Midbrain (tissue), 1 donor: Measurements from ENCODE around the gene PER3.

Source experiments
- DNase-seq: peaks from one replicate; lab custom pipeline; 2025; lab: John Stamatoyannopoulos, UW

The PER3 gene

GRCh38 chr1:7783826-7784491 is at the start of gene PER3:
Gene PER3 (plus strand): TSS chr1:7784291. CDS start chr1:7784878, 587 bp downstream.
- DNase-seq: peak; percentile 99

GRCh38 chr1:7738044-7738443 is 46.0 kb upstream of the PER3 start:
- DNase-seq: no peak

DNA sequence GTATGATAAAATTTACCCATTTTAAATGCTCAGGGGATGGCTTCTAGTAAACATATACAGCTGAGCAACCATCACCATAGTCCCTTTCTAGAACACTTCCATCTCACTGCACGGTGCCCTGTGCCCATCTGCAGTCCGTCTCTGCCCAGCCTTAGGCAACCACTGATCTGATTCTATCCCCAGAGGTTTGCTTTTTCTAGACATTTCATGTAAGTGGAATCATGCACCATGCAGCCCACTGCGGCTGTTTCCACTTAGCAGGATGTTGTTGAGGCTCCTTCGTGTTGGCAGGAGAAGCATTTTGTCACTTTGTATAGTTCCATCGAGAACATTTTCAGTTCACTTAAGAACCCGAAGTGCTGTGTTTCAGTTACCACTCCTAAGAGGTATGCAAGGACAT is 40.7 kb upstream of the PER3 start:
- DNase-seq: no peak

DNA sequence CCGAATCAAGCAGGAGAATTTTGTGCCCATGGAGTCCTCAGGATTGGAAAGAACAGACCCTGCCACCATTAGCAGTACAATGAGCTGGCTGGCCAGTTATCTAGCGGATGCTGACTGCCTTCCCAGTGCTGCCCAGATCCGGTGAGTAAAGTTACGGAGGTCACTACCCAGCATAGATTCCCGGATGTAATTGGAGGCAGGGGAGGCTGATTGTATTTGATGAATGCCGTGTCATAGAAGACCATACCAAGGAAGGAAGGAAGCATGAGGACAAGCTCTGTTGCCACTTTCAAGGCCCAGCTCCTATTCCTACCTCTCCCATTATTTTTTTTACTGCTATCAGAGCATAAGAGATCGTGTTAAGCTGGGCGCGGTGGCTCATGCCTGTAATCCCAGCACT is 39.2 kb upstream of the PER3 start:
- no peak for DNase-seq

GRCh38 chr1:7745783-7746182 is 38.3 kb upstream of the PER3 start:
- no peak for DNase-seq

DNA sequence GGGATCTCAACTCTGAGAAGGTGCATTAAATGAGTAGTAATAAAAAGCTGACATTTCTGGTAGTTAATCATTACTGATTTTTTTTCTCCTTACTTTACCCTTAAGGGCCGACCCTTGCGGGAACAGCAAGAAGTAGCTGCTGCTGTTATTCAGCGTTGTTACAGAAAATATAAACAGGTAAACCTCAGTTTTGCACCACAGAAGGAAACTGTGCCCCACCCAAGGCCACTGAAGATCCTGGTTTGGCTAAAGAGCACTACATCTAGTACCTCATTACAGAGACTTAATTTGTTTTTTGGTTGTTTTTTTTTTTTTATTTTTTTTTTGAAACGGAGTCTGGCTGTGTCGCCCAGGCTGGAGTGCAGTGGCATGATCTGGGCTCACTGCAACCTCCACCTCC is 36.5 kb upstream of the PER3 start:
- no peak for DNase-seq

GRCh38 chr1:7749126-7749525 is 35.0 kb upstream of the PER3 start:
- no peak for DNase-seq

- no peak for DNase-seq
These were observed 32.9 kb upstream of the PER3 start for GRCh38 chr1:7751174-7751573.

DNA sequence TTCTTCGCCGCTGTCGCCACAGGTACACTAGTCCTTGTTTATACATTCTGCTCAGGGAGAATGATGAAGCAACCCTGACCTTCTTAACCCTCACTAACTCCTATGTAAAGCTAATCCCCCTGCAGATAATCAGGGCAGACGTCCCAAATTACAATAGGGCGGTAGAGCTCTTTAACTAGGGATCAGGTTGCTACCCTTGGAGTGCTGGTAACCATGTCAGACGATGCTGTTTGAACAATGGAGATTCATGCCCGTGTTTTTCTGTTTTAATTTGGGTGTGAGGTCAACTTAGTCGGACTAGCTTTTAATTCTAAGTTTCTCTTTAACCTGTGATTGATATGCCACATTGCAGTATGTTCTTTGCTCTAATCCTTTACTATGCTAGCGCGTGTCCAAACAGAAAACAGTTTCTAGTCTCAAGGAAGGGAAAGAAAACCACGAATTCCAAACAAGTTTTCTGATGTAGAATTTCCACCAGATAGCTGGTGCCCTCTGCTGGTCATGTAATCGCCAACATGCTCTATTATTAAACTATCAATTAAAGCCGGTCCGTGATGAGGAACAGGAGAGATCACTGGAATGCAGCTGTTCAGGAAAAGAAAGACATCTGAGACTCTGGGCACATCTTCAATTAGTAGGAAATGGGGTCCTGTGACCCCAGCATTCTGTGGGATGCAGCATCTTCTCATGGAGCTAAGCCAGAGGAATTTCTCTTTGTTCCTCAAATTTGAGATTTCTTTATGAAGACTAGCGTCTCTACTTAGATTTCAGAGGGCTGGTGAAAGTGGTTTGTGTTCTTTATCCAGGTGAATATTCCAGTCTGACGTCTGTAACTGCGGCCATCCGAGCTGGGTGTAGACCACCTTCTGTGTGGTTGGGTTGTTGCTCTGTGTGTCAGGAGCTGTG is 31.3 kb upstream of the PER3 start:
- DNase-seq: peak; percentile 81

DNA sequence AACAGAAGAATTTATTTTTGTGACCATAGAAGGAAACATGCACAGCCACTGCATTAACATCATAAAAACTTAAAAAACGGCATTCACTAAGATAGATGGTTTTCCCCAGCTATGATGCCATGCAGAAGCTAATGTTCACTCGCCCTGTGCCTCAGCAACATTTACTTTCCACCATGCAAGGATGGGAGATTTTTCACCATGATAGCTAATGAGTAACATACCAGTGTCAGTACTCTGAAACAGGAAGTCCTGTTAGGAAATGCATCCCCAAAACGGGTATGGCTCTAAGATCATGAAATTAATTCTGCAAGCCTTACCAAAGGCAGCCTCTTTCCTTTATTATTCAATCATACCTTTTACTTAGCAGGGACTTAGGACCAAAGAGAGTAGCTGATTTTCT is 30.4 kb upstream of the PER3 start:
- DNase-seq: no peak

DNA sequence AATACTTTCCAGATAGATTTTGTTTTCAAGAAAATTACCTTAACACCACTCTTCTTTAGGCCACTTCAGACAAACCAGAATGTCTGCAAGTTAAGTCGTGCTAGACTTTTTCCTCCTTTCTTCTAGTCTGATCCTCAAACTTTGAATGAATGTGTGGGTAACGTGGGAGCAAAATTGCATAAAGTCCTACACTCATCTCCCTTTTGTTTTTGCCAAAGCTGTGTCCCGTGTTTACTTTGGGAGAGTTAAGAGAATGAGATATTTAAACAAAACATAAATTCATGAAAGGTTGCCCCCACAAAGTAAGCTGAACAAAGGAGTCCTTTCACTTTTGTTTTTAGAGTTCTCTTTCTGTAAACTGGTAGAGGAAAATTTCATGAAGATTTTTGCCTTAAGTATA is 29.9 kb upstream of the PER3 start:
- no peak for DNase-seq

DNA sequence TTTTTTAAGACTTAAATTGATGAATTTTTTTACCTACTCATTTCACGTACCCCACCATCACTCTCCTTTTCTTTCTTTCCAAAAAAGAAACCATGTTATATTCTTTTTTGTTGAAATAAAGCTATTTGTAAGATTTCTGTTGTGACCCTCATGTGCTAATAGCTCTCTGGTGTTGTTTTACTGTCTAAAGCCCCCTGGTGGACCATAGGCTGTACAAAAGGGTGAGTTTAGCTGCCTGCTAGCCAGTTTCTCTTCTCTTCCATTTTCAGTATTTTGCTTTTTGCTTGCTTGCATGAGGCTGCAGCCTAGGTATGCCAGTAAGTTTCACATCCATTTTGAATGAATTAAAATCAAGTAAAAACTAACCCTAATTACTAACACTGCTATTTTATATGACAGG is 28.6 kb upstream of the PER3 start:
- DNase-seq: no peak

DNA sequence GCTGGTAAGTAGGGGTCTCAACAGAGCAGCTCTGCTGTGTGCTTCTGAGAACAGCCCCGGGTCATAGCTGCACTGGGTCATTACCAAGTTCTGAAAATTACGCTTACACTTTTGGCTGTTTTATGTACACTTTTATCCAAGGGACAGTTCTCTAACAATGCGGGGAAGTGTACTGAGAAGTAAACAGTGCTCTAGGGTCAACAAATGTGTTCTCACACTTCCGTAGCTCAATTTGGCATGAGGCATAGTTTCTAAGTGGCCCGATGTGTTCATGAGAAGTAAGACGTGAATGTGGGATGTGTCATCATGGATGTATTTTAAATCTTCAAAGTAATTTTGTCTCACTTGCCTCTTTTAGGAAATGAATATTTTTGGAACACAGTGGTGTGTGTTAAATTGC is 23.8 kb upstream of the PER3 start:
- no peak for DNase-seq

GRCh38 chr1:7761103-7761502 is 23.0 kb upstream of the PER3 start:
- DNase-seq: no peak

DNA sequence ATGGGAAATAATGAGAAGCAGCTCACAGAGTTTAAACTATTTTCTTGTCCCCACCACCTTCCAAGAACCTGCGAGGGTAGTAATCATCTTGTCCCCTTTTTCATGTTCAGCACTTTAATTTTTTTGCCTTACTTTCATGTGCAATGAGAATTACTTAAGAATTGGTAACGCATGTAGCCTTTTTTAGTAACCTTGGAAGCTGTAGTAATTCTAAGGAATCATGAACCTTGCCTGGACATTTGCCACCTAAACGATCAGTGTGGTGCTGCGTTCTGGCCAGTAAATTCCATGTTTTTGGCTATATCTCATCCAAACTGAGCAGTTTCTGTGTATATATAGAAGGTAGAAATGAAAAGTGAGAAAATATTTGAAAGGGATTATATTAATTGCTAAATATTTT is 16.9 kb upstream of the PER3 start:
- no peak for DNase-seq

DNA sequence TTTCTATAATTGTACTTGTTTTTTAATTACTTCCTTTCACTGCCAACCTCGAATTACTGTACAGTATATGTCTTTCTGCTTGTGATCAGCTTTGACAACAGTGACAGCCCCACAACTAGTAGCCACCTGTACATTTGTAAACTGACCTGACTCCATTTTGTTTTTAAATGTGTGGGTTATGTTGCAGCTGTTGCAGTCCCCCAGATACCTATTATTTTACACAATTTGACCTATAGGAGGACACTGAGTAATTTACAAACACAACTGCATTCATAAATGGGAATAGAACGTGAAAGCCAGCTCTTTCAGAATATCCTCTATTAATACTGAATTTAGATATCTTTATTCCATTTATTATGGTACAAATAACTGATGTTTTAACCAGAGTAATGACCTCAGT is 15.5 kb upstream of the PER3 start:
- no peak for DNase-seq

DNA sequence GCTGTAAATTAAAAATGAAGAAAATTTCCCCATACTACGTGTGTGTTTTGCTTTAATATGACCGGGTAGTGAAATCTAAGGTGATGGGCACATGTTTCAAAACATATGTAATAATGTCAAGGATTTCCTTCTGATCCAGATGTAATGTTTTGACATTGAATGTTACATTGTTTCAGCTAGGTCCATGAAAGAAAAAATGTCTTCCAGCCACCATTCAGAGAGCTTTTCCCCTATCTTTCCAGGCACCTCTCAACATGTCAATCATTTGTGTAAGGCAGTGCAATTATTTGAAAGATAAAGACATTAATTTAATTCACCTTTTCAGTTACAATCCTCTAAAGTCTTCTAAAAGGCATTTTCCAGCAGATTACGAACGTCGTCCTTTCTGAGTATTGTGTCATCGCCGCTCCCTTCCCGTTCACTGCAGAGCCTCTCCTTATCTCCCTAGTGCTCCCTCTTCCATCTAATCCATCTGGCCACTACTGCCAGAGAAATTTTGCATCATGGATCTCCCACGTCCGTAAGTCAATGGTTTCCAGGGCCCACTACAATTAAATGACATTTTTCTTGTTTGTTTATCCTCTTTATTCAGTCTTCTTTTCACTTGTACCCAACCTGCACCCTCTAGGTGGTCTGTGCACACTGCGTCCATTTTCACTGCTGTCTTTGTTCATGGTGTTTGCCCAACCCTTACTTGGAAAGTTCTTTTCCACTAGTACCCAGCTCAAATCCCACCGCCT is 14.2 kb upstream of the PER3 start:
- DNase-seq: no peak

GRCh38 chr1:7770669-7770996 is 13.5 kb upstream of the PER3 start:
- no peak for DNase-seq

- DNase-seq: peak; percentile 87
These were observed 12.9 kb upstream of the PER3 start, which contains the start of gene VAMP3 for GRCh38 chr1:7770997-7771822. Gene VAMP3 (plus strand): TSS chr1:7771296. CDS start chr1:7771384, 88 bp downstream.

- DNase-seq: no peak
These were observed 12.2 kb upstream of the PER3 start for GRCh38 chr1:7771823-7772299.

GRCh38 chr1:7777591-7777990 is 6.5 kb upstream of the PER3 start:
- DNase-seq: no peak

DNA sequence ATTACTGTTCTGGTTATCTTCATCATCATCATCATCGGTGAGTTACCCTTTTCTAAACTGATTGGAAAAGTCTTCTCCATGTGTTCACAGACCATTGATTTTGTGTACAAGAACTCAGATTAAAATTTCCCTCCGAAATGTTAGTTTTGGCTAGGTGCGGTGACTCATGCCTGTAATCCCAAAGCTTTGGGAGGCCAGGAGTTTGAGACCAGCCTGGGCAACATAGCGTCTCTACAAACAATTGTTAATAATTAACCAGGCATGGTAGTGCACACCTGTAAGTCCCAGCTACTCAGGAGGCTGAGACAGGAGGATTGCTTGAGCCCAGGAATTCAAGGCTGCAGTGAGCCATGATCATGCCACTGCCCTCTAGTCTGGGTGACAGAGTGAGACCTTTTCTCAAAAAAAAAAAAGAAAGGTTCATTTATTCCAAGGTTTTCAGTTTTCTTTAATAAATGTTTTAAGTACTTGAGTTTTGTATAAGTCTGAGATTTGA is 5.9 kb upstream of the PER3 start:
- no peak for DNase-seq
